Ovary (tissue), 3 donors: ENCODE measurements around the gene ANGPTL2.

ENCODE experiments used
- POLR2A ChIP-seq: fragments of 450-650 bp; IDR thresholded peaks from one replicate; pipeline ENCODE4 v1.6.1; 2017; ENCODE audit warnings: antibody characterized with exemption, mild to moderate bottlenecking, moderate library complexity
- TF ChIP-seq, protein P1 (sequence below), 3 donors: fragments of 450-650 bp in 2 of 3; fragments of 200-600 bp in 1 of 3; IDR thresholded peaks; one replicate each; pipeline versions ENCODE4 v1.5.1 to v1.8.0; 2016 to 2022; ENCODE audit warnings: antibody characterized with exemption in 3 of 3, mild to moderate bottlenecking in 1 of 3
- donor health status: DM: no; HTN: no; CAD: no.

DNA sequence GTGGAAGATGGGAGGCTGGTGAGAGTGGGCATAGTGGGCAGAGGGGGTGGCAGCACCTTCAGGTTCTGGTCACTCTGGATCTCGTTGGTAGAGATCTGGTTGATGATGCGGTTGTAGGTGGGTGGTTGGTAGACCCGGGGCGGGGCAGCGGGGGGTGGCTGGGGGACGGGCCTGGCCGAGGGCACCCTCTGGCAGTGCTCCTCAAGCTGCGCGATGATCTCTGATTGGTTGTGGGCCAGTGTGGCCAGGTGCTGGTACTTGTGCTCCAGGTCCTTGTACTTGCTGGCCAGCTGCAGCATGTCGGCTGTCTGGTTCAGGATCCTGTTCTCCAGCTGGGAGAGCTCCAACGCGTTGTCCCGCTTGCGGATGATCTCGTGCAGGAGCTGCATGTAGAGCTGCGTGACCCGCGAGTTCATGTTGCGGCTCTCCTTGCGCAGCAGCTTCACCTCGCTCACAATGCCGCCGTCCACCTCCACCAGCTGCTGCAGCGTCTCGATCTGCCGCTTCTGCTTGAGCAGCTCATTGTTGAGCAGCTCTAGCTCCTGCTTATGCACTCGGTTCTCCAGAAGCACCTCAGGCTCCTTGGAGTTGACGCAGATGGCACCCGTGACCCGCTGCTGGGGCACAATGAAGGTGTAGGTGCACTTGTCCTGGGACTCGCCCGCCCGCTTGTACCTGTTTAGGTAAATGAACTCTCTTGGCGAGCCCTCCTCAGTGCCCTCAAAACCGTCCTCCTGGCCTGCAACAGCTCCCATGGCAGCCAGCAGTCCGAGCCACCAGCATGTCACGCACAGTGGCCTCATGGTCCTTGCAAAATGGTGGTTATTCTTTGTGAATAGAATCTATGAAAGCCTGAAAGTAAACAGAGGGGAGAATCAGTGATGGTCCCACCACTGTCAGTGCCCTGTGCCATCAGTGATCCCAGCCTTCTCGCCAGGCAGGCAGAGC is 14.2 kb downstream of the ANGPTL2 start:
- TF ChIP-seq, protein P1, sequence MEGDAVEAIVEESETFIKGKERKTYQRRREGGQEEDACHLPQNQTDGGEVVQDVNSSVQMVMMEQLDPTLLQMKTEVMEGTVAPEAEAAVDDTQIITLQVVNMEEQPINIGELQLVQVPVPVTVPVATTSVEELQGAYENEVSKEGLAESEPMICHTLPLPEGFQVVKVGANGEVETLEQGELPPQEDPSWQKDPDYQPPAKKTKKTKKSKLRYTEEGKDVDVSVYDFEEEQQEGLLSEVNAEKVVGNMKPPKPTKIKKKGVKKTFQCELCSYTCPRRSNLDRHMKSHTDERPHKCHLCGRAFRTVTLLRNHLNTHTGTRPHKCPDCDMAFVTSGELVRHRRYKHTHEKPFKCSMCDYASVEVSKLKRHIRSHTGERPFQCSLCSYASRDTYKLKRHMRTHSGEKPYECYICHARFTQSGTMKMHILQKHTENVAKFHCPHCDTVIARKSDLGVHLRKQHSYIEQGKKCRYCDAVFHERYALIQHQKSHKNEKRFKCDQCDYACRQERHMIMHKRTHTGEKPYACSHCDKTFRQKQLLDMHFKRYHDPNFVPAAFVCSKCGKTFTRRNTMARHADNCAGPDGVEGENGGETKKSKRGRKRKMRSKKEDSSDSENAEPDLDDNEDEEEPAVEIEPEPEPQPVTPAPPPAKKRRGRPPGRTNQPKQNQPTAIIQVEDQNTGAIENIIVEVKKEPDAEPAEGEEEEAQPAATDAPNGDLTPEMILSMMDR (IDR thresholded peaks at IDR 0.05) = no peak
- no peak for TF ChIP-seq POLR2A
